Mesothelial cell of epicardium (in vitro differentiated cells): Measurements from ENCODE around the gene FGF8. TPM values are rescaled to one million over a fixed set of nuclear protein-coding genes. Genes with fewer than 3 reads are reported as not detected.

Experiments
- DNase-seq, 2 experiments: peaks; one replicate each; pipeline ENCODE4 v3.0.0; 2021; ENCODE audit warnings: low spot score in 2 of 2; ENCODE audit not compliant: unreplicated experiment in 2 of 2
- H3K27ac Mint-ChIP-seq: 2 replicates; pipeline ENCODE4 v1.8.0; 2021; ENCODE audit warnings: mixed read lengths
- H3K27me3 Mint-ChIP-seq: 2 replicates; pipeline ENCODE4 v1.8.0; 2021; ENCODE audit warnings: low read depth, mixed read lengths
- H3K36me3 Mint-ChIP-seq: 2 replicates; pipeline ENCODE4 v1.8.0; 2021; ENCODE audit warnings: mixed read lengths
- H3K4me1 Mint-ChIP-seq: 2 replicates; pipeline ENCODE4 v1.8.0; 2021; ENCODE audit warnings: mixed read lengths
- H3K4me3 Mint-ChIP-seq: 2 replicates; pipeline ENCODE4 v1.8.0; 2021; ENCODE audit warnings: mild to moderate bottlenecking, moderate library complexity, mixed read lengths
- H3K9me3 Mint-ChIP-seq: 2 replicates; pipeline ENCODE4 v1.8.0; 2021; ENCODE audit warnings: mixed read lengths
- CTCF ChIP-seq: fragments of 200-600 bp; sonication (generic); IDR thresholded peaks from one replicate; pipeline ENCODE4 v1.5.0; 2021; ENCODE audit warnings: antibody characterized with exemption; ENCODE audit not compliant: unreplicated experiment
- total RNA-seq: library from RNA; stranded (reverse); gene quantifications from 3 replicates; pipeline ENCODE4 v1.2.1, GENCODE V29; 2021

FGF8 gene
- total RNA-seq, 1 donor from 2014 or later = not detected

GRCh38 chr10:101817337-101818118 lies 41.6 kb upstream of the FGF8 start:
- Mint-ChIP-seq H3K4me1 (peaks cover 41% of the 10 kb centered on the region), H3K27me3 (no peaks in the 10 kb centered on the region), H3K36me3 (peaks cover 2% of the 10 kb centered on the region), H3K4me3 (peak overlapping the region; percentile 98), H3K9me3 (no peaks in the 10 kb centered on the region), H3K27ac (peak overlapping the region; percentile 99)
- peak in 1 of 2 experiments; percentile 62 for DNase-seq
- TF ChIP-seq CTCF = no peak

- H3K4me1 Mint-ChIP-seq = peaks cover 41% of the 10 kb centered on the region
Observed at GRCh38 chr10:101816913-101817336, 41.0 kb upstream of the FGF8 start.

GRCh38 chr10:101816376-101816775 lies 40.5 kb upstream of the FGF8 start:
- Mint-ChIP-seq H3K27me3 (no peaks in the 10 kb centered on the region), H3K36me3 (peaks cover 3% of the 10 kb centered on the region), H3K9me3 (no peaks in the 10 kb centered on the region), H3K4me3 (peak overlapping the region; percentile 98), H3K27ac (peak overlapping the region; percentile 99), H3K4me1 (peaks cover 41% of the 10 kb centered on the region)
- no peak for TF ChIP-seq CTCF
- DNase-seq = no peak

More at GRCh38 chr10:101816913-101817336, 41.0 kb upstream of the FGF8 start:
- Mint-ChIP-seq H3K27ac (peak overlapping the region; percentile 99), H3K36me3 (peaks cover 2% of the 10 kb centered on the region), H3K4me3 (peak overlapping the region; percentile 98), H3K27me3 (no peaks in the 10 kb centered on the region), H3K9me3 (no peaks in the 10 kb centered on the region)
- TF ChIP-seq CTCF = no peak
- DNase-seq = no peak

- peaks cover 39% of the 10 kb centered on the region for H3K4me1 Mint-ChIP-seq
- peak overlapping the region; percentile 98 for H3K4me3 Mint-ChIP-seq
- TF ChIP-seq CTCF = no peak
- peaks cover 9% of the 10 kb centered on the region for H3K36me3 Mint-ChIP-seq
- H3K27ac Mint-ChIP-seq = peak overlapping the region; percentile 69
- H3K9me3 Mint-ChIP-seq = no peaks in the 10 kb centered on the region
- DNase-seq = no peak
- no peaks in the 10 kb centered on the region for H3K27me3 Mint-ChIP-seq
Observed at GRCh38 chr10:101814466-101815071, 38.7 kb upstream of the FGF8 start.

- peaks cover 30% of the 10 kb centered on the region for H3K4me1 Mint-ChIP-seq
- no peaks in the 10 kb centered on the region for H3K27me3 Mint-ChIP-seq
- peaks cover 14% of the 10 kb centered on the region for H3K36me3 Mint-ChIP-seq
- no peak overlapping the region for H3K27ac Mint-ChIP-seq
- no peak for DNase-seq
- H3K9me3 Mint-ChIP-seq = no peaks in the 10 kb centered on the region
- no peak for TF ChIP-seq CTCF
- no peak overlapping the region for H3K4me3 Mint-ChIP-seq
Observed at GRCh38 chr10:101812606-101813005, 36.7 kb upstream of the FGF8 start.
